ENCODE measurements around the gene PACSIN2. TPM values are rescaled to one million over a fixed set of nuclear protein-coding genes. Genes with fewer than 3 reads are reported as not detected.

The PACSIN2 gene
- total and polyA plus RNA-seq, 7 experiments from 2014 or later, result 26.6 to 62.5 (median 36.3) TPM

DNA sequence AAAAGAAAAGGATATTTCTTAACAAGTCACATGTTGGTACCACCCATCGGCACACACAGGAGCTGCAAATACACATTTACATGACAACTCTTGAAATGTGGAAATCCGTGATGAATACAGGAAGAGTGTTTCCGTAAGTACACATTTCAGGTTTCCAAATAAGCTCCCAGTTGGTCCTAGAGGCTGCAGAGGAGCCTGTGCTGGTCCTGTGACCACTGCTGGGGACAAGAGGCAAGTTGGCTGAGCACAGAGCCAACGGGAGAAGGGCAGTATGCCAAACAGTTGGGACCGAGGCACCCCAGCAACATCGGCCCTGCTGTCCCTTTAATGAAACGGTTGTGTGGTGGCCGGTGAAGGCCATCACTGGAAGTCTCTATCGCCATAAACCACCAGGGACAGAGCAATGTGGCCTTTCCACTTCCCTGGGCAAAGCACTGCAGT is 119.4 kb downstream of the PACSIN2 start:
- Histone ChIP-seq H3K4me1 (ENCODE audit: control insufficient read depth in 2 of 2, insufficient read depth in 2 of 2, low read length in 2 of 2) (peaks cover 11 to 23% of the 10 kb centered on the region in 2 donors), H3K27ac (ENCODE audit: low read depth, low read length) (peak overlapping the region; percentile 22), H3K4me3 (ENCODE audit: low read length) (no peak overlapping the region), H3K27me3 (ENCODE audit: control insufficient read depth in 2 of 2, insufficient read depth in 2 of 2, low read length in 2 of 2) (no peaks in the 10 kb centered on the region), H3K36me3 (ENCODE audit: control insufficient read depth in 2 of 3, insufficient read depth in 3 of 3, low read length in 3 of 3) (peaks cover 0 to 25% (median 0%) of the 10 kb centered on the region in 3 experiments), H3K9me3 (ENCODE audit: control insufficient read depth in 2 of 3, low read length in 3 of 3) (no peaks in the 10 kb centered on the region)
- H3K9me3 Mint-ChIP-seq, result no peaks in the 10 kb centered on the region
- peak overlapping the region in 6 of 10 donors; percentile 0 to 68 (median 43) for H3K4me3 Mint-ChIP-seq
- H3K36me3 Mint-ChIP-seq, result peaks cover 0 to 6% (median 0%) of the 10 kb centered on the region in 5 donors
- peaks cover 19 to 57% (median 45%) of the 10 kb centered on the region in 7 donors for H3K4me1 Mint-ChIP-seq
- intact Hi-C loops (cut with micrococcal nuclease), result no loop called here
- CTCF ChIA-PET, result interaction anchor here (1.5 kb wide), 1 partner anchor 138 kb away, joined by 5 read pairs; no protein-coding TSS in a partner anchor
- H3K27ac Mint-ChIP-seq, result peak overlapping the region; percentile 50 to 91 (median 81)
- POLR2A ChIA-PET, result interaction anchor here (1.0 to 1.4 kb wide), 2 partner anchors 9 to 120 kb away, joined by 4 to 5 read pairs; partner anchors contain the start of gene PACSIN2
- peak; percentile 39 for ATAC-seq
- DNase-seq, result no peak
- no peaks in the 10 kb centered on the region for H3K27me3 Mint-ChIP-seq

DNA sequence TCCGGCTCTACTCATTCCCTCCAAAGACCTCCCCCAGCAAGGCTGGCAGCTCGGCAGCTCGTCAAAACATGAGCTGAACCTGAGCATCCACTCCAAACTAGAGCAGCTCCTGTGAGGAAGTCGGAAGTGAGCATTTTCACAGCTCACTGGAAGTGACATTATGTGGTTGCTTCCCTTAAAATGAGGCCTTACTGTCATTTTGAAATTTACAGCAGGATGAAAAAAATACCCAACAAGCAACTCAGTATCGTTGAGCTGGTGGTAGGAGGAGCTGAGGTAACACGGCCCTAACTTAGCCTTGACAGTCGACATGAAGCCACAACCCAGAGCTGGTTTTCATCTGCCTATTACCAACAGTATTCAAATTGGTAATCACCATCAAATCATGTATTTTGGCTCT is 119.9 kb downstream of the PACSIN2 start:
- H3K27me3 ChIP-seq (ENCODE audit: control insufficient read depth in 2 of 2, insufficient read depth in 2 of 2, low read length in 2 of 2), result no peaks in the 10 kb centered on the region
- peaks cover 0 to 6% (median 0%) of the 10 kb centered on the region in 5 donors for H3K36me3 Mint-ChIP-seq
- no peaks in the 10 kb centered on the region for H3K9me3 ChIP-seq (ENCODE audit: control insufficient read depth in 2 of 3, low read length in 3 of 3)
- POLR2A ChIA-PET, result interaction anchor here (1.0 to 1.4 kb wide), 2 partner anchors 10 to 120 kb away, joined by 4 to 5 read pairs; partner anchors contain the start of gene PACSIN2
- peak overlapping the region; percentile 50 to 91 (median 80) for H3K27ac Mint-ChIP-seq
- ATAC-seq (peak; percentile 75), DNase-seq (peak in 4 of 9 donors; percentile 13 to 26 (median 19))
- H3K4me1 ChIP-seq (ENCODE audit: control insufficient read depth in 2 of 2, insufficient read depth in 2 of 2, low read length in 2 of 2), result peaks cover 11 to 23% of the 10 kb centered on the region in 2 donors
- peaks cover 0 to 25% (median 0%) of the 10 kb centered on the region in 3 experiments for H3K36me3 ChIP-seq (ENCODE audit: control insufficient read depth in 2 of 3, insufficient read depth in 3 of 3, low read length in 3 of 3)
- no peaks in the 10 kb centered on the region for H3K9me3 Mint-ChIP-seq
- no peaks in the 10 kb centered on the region for H3K27me3 Mint-ChIP-seq
- H3K4me1 Mint-ChIP-seq, result peaks cover 19 to 56% (median 45%) of the 10 kb centered on the region in 7 donors
- H3K4me3 ChIP-seq (ENCODE audit: low read length), result no peak overlapping the region
- peak overlapping the region in 8 of 10 donors; percentile 0 to 68 (median 28) for H3K4me3 Mint-ChIP-seq
- CTCF ChIA-PET, result interaction anchor here (1.5 kb wide), 1 partner anchor 139 kb away, joined by 5 read pairs; no protein-coding TSS in a partner anchor
- H3K27ac ChIP-seq (ENCODE audit: low read depth, low read length), result peak overlapping the region; percentile 22
- intact Hi-C loops (cut with micrococcal nuclease), result no loop called here

DNA sequence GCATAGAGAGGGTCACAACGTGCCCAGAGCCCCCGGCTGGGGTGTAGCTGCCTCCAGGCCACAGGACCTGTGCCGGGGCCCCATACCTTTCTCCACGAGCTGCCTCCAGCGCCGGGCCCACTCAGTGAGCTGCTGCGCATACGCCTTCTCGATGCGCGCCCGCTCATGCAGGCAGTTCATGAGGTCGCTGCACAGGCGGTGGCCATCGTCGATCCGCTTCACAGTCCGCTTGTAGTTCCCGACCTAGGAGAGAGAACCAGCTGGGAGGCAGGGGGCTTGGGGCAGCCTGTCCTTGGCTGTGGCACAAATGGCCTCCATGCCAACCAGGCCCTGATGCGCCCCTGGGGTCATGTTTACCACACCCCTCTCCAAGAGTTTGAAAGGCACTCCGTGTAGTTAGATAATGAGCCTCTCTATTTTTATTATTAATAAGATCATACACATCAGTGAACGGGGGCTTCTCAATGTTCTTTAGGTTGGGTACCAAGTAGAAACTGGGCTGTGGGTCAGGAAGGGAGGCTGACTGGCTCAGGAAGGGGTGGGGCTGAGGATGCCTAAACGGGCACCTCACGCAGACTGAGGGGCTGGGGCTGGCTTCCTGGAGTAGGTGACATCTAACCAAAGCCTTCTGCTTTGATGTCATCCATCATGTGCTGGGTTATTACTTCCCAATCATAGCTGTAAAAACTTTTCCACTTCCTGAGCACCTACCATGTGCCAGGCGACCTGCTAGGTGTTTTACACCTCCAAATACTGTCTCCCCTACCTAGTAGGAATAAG is 121.4 kb downstream of the PACSIN2 start:
- POLR2A ChIA-PET, result no interaction called here
- H3K4me3 ChIP-seq (ENCODE audit: low read length), result no peak overlapping the region
- no peaks in the 10 kb centered on the region for H3K27me3 ChIP-seq (ENCODE audit: control insufficient read depth in 2 of 2, insufficient read depth in 2 of 2, low read length in 2 of 2)
- ATAC-seq (no peak), DNase-seq (no peak)
- H3K27ac Mint-ChIP-seq, result peak overlapping the region in 7 of 9 donors; percentile 25 to 88 (median 62)
- intact Hi-C loops (cut with micrococcal nuclease), result no loop called here
- H3K9me3 ChIP-seq (ENCODE audit: control insufficient read depth in 2 of 3, low read length in 3 of 3), result no peaks in the 10 kb centered on the region
- CTCF ChIA-PET, result interaction anchor here (0.6 kb wide), 1 partner anchor 31 kb away, joined by 3 read pairs; no protein-coding TSS in a partner anchor
- H3K36me3 ChIP-seq (ENCODE audit: control insufficient read depth in 2 of 3, insufficient read depth in 3 of 3, low read length in 3 of 3), result peaks cover 0 to 37% (median 9%) of the 10 kb centered on the region in 3 experiments
- no peaks in the 10 kb centered on the region for H3K27me3 Mint-ChIP-seq
- H3K27ac ChIP-seq (ENCODE audit: low read depth, low read length), result no peak overlapping the region
- H3K9me3 Mint-ChIP-seq, result no peaks in the 10 kb centered on the region
- H3K4me1 Mint-ChIP-seq, result peaks cover 24 to 56% (median 45%) of the 10 kb centered on the region in 7 donors
- H3K36me3 Mint-ChIP-seq, result peaks cover 3 to 13% (median 11%) of the 10 kb centered on the region in 5 donors
- H3K4me3 Mint-ChIP-seq, result peak overlapping the region in 1 of 10 donors; percentile 16
- peaks cover 11 to 23% of the 10 kb centered on the region in 2 donors for H3K4me1 ChIP-seq (ENCODE audit: control insufficient read depth in 2 of 2, insufficient read depth in 2 of 2, low read length in 2 of 2)

DNA sequence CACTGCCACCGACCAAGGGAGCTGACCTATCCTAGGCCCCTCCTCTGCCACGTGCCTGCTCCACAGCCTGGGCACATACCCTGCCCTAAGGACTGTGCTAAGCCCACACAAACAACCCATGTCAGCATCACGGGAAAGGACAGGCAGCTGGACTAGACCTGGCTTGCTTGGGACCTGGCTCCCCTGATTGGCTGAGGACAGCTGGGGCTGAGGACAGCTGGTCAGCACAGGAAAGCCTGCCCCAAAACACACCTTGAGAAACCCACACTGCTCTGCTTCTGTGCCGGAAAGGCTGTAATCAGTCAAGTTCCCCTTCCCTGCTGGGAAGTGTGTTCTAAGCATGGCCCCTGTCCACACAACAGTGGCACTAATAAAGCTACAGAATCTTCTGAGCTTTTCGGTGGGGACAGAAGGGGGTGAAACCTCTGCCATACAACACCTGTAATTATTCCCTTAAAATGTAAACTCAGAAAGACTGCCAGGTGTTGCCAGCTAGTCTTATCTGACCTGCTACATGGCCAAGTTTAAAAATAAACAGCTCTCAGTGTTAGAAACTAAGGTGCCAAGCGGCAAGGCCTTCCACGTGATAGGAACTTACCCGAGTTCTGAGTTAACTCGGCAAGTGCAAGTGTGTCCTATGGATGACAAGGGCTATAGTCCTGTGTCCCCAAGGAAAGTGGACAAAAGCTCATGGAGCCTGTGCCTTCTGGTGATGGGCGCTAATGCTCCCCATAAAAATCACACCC is 122.2 kb downstream of the PACSIN2 start:
- ATAC-seq (peak; percentile 37), DNase-seq (no peak)
- Mint-ChIP-seq H3K27me3 (no peaks in the 10 kb centered on the region), H3K27ac (peak overlapping the region in 2 of 9 donors; percentile 22 to 31), H3K4me1 (peaks cover 21 to 61% (median 43%) of the 10 kb centered on the region in 7 donors), H3K4me3 (no peak overlapping the region), H3K36me3 (peaks cover 6 to 17% (median 11%) of the 10 kb centered on the region in 5 donors), H3K9me3 (no peaks in the 10 kb centered on the region)
- Histone ChIP-seq H3K36me3 (ENCODE audit: control insufficient read depth in 2 of 3, insufficient read depth in 3 of 3, low read length in 3 of 3) (peaks cover 0 to 45% (median 11%) of the 10 kb centered on the region in 3 experiments), H3K4me3 (ENCODE audit: low read length) (no peak overlapping the region), H3K27ac (ENCODE audit: low read depth, low read length) (no peak overlapping the region), H3K27me3 (ENCODE audit: control insufficient read depth in 2 of 2, insufficient read depth in 2 of 2, low read length in 2 of 2) (no peaks in the 10 kb centered on the region), H3K4me1 (ENCODE audit: control insufficient read depth in 2 of 2, insufficient read depth in 2 of 2, low read length in 2 of 2) (peaks cover 11 to 23% of the 10 kb centered on the region in 2 donors), H3K9me3 (ENCODE audit: control insufficient read depth in 2 of 3, low read length in 3 of 3) (no peaks in the 10 kb centered on the region)
- CTCF ChIA-PET, result no interaction called here
- POLR2A ChIA-PET, result no interaction called here
- intact Hi-C loops (cut with micrococcal nuclease), result no loop called here

- intact Hi-C loops (cut with micrococcal nuclease), result no loop called here
Observed at GRCh38 chr22:42892156-42892555, 122.8 kb downstream of the PACSIN2 start.

GRCh38 chr22:42891696-42892095 is 123.3 kb downstream of the PACSIN2 start:
- CTCF ChIA-PET, result no interaction called here
- peaks cover 16 to 54% (median 35%) of the 10 kb centered on the region in 7 donors for H3K4me1 Mint-ChIP-seq
- intact Hi-C loops (cut with micrococcal nuclease), result no loop called here
- Histone ChIP-seq H3K4me3 (ENCODE audit: low read length) (no peak overlapping the region), H3K9me3 (ENCODE audit: control insufficient read depth in 2 of 3, low read length in 3 of 3) (no peaks in the 10 kb centered on the region), H3K36me3 (ENCODE audit: control insufficient read depth in 2 of 3, insufficient read depth in 3 of 3, low read length in 3 of 3) (peaks cover 0 to 55% (median 11%) of the 10 kb centered on the region in 3 experiments), H3K27me3 (ENCODE audit: control insufficient read depth in 2 of 2, insufficient read depth in 2 of 2, low read length in 2 of 2) (no peaks in the 10 kb centered on the region), H3K27ac (ENCODE audit: low read depth, low read length) (no peak overlapping the region), H3K4me1 (ENCODE audit: control insufficient read depth in 2 of 2, insufficient read depth in 2 of 2, low read length in 2 of 2) (peaks cover 11 to 23% of the 10 kb centered on the region in 2 donors)
- peaks cover 6 to 17% (median 11%) of the 10 kb centered on the region in 5 donors for H3K36me3 Mint-ChIP-seq
- no peaks in the 10 kb centered on the region for H3K27me3 Mint-ChIP-seq
- no peaks in the 10 kb centered on the region for H3K9me3 Mint-ChIP-seq
- POLR2A ChIA-PET, result interaction anchor here (0.9 kb wide), 1 partner anchor 10 kb away, joined by 3 read pairs; no protein-coding TSS in a partner anchor
- ATAC-seq (no peak), DNase-seq (no peak)
- peak overlapping the region in 2 of 9 donors; percentile 9 to 18 for H3K27ac Mint-ChIP-seq
- H3K4me3 Mint-ChIP-seq, result no peak overlapping the region

More at GRCh38 chr22:42892156-42892555, 122.8 kb downstream of the PACSIN2 start:
- H3K36me3 Mint-ChIP-seq, result peaks cover 6 to 17% (median 11%) of the 10 kb centered on the region in 5 donors
- H3K9me3 Mint-ChIP-seq, result no peaks in the 10 kb centered on the region
- Histone ChIP-seq H3K4me1 (ENCODE audit: control insufficient read depth in 2 of 2, insufficient read depth in 2 of 2, low read length in 2 of 2) (peaks cover 11 to 23% of the 10 kb centered on the region in 2 donors), H3K27me3 (ENCODE audit: control insufficient read depth in 2 of 2, insufficient read depth in 2 of 2, low read length in 2 of 2) (no peaks in the 10 kb centered on the region), H3K27ac (ENCODE audit: low read depth, low read length) (no peak overlapping the region), H3K4me3 (ENCODE audit: low read length) (no peak overlapping the region), H3K9me3 (ENCODE audit: control insufficient read depth in 2 of 3, low read length in 3 of 3) (no peaks in the 10 kb centered on the region), H3K36me3 (ENCODE audit: control insufficient read depth in 2 of 3, insufficient read depth in 3 of 3, low read length in 3 of 3) (peaks cover 0 to 51% (median 11%) of the 10 kb centered on the region in 3 experiments)
- no peaks in the 10 kb centered on the region for H3K27me3 Mint-ChIP-seq
- no peak for ATAC-seq
- CTCF ChIA-PET, result no interaction called here
- no peak for DNase-seq
- H3K27ac Mint-ChIP-seq, result peak overlapping the region in 3 of 9 donors; percentile 9 to 30 (median 25)
- H3K4me3 Mint-ChIP-seq, result no peak overlapping the region
- POLR2A ChIA-PET, result interaction anchor here (0.9 kb wide), 1 partner anchor 10 kb away, joined by 3 read pairs; no protein-coding TSS in a partner anchor
- peaks cover 16 to 56% (median 37%) of the 10 kb centered on the region in 7 donors for H3K4me1 Mint-ChIP-seq

Measured in naive thymus-derived CD4-positive, alpha-beta T cell (primary cell).